HG02571 (cell line): Measurements from ENCODE around the gene FYB1.
A peak's percentile ranks its signal among the peaks of the same experiment; 100 is the strongest.

Source experiments
- ATAC-seq: cut with Tn5 transposase; IDR thresholded peaks from one replicate; pipeline ENCODE4 v1.9.1; 2021; ENCODE audit warnings: mild to moderate bottlenecking, moderate library complexity; ENCODE audit not compliant: unreplicated experiment

FYB1 gene

GRCh38 chr5:39059064-39059463 is 160.3 kb downstream of the FYB1 start:
- ATAC-seq: no peak

GRCh38 chr5:39058178-39058921 is 161.0 kb downstream of the FYB1 start:
- ATAC-seq: peak; percentile 88

GRCh38 chr5:39057734-39058133 is 161.6 kb downstream of the FYB1 start:
- ATAC-seq: no peak

- no peak for ATAC-seq
These were observed 163.5 kb downstream of the FYB1 start for GRCh38 chr5:39055768-39056398.
